ENCODE data around the gene NAAA.
"Not testable (repeated sequence)": the region's sequence is repeated elsewhere in the genome, so short reads cannot be mapped to it uniquely, and the experiment has no call there.

The NAAA gene

GRCh38 chr4:75916091-75916661, 24.6 kb downstream of the NAAA start:
- no peak for DNase-seq

DNA sequence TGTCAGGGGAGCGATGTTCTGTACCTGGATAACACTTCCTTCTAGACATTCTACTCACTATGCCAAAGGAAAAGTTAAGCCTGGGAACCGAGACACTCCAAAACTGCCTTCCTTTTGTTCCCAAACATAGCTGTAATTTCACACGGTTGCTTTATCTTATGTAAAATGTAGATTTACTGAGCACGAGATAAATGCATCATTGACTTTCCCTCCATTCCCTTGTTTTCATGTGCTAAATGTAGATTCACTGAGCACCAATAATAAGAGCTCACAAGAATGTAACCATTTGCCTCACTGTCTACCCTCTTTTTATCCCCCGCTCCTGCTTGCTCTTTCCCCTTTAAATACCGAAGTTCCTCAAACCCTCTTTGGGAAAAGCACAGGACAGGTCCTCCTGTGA, 27.8 kb downstream of the NAAA start:
- DNase-seq: no peak

DNA sequence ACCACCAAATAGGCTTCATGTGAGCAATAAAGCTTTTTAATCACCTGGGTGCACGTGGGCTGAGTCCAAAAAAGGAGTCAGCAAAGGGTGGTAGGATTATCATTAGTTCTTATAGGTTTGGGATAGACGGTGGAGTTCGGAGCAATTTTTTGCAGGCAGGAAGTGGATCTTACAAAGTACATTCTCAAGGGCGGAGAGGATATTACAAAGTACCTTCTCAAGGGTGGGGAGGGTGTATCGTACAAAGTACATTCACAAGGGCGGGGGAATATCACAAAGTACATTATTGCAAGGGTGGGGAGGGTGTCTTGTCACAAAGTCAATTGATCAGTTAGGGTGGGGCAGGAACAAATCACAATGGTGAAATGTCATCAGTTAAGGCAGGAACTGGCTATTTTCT, 30.0 kb downstream of the NAAA start:
- DNase-seq: not testable (repeated sequence)

GRCh38 chr4:75909405-75909804, 31.4 kb downstream of the NAAA start:
- no peak for DNase-seq

DNA sequence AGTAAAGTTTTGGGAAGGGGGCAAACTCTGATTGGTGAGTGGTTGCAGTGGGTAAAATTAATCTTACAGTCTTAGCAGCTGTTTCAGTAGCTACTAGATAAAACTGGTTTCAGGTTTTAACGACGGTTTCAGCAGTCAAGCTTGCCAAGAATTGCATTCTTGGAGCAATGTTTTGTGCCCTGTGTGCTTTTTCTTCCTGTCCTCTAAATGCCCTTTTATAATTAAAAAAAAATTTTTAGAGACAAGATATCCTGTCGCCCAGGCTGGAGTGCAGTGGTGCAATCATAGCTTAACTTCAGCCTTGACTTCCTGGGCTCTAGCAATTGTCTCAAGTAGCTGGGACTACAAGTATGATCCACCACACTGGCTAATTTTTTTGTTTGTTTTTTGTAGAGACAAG, 32.3 kb downstream of the NAAA start:
- no peak for DNase-seq

- DNase-seq: no peak
Observed at GRCh38 chr4:75907966-75908365, 32.8 kb downstream of the NAAA start.

DNA sequence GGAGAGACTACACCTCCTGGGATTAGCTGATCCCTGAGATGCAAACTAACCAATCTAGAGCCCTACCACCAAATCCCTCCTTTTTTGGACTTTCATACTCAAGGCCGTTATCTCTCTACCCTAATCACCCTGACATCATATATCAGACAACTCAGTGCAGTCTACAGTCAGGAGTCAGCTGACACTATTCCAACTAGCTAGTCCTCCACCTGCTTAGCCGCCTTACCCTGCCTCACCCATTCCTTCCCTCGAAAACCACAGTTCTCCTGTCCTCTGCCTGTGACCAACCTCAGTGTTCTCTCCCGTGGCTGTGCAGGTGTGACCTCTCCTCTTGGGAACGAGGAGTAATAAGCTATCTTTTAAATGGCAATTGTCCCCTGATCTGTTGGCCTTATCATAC, 36.7 kb downstream of the NAAA start:
- DNase-seq: no peak

DNA sequence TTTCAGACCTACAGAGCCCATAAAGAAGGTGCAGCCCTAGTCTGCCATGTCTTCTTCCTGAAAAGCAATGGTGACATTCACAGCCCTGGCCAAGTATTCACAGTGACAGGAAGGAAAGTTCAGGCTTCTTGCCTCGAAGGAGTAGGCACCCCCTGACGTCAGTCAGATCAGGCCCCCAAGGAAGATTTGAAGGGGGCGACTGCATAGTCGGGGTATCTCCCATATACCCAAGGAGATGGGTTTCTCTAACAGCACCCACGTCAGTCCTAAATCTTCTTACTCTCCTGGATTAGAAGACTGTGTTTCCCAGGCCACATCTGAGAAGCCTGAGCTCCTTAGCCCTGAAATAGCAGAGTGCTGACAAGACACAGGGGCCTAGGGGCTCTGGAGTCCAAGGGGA, 38.5 kb downstream of the NAAA start, which contains the start of gene PPEF2:
TSS of gene PPEF2 (minus strand) at position 101 of the 400 bp plus-strand sequence. CDS start 6,127 bp downstream, outside the sequence.
- no peak for DNase-seq

GRCh38 chr4:75898536-75898935, 42.3 kb downstream of the NAAA start:
- no peak for DNase-seq

- no peak for DNase-seq
Observed at GRCh38 chr4:75895744-75896314, 45.0 kb downstream of the NAAA start.

DNA sequence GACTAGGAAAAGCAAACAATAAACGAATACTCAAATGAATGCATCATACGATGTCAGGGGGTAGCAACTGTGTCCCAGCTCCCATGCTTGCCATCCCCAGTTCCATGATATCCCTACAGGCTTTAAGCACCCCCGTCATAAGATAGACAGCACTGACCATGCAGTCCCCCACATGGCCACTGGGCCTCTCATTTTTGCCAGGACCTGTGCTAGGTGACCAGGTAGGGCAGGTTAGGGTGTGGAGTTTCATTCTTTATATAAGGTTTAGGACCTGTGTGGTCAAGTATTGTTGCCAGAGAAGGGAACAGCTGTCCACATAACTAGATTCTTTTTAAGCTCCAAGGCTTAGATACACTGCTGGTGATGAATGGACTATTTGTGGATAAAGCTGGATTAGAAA, 48.3 kb downstream of the NAAA start:
- no peak for DNase-seq

DNA sequence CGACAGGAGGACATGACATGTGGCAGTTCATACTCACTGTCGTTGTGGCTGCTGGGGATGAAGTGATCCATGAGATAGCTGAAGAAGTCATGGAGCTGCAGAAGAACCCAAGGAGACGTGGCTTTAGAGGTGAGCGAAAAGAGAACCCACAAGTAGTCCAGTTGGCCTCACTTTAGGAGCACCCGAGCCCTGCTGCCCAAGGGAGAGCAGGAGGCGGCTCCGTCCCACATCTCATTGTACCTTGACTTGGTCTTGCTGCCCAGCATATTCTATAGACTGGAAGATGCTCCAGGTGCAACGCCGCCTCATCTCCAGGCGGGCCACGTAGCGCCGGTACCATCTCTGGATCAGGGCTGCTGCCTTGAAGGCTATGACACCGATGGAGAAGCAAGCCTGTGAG, 49.2 kb downstream of the NAAA start:
- DNase-seq: no peak

GRCh38 chr4:75889537-75890199, 51.1 kb downstream of the NAAA start:
- DNase-seq: no peak

GRCh38 chr4:75886104-75886503, 54.7 kb downstream of the NAAA start:
- no peak for DNase-seq

GRCh38 chr4:75881476-75881875, 59.3 kb downstream of the NAAA start:
- DNase-seq: no peak

DNA sequence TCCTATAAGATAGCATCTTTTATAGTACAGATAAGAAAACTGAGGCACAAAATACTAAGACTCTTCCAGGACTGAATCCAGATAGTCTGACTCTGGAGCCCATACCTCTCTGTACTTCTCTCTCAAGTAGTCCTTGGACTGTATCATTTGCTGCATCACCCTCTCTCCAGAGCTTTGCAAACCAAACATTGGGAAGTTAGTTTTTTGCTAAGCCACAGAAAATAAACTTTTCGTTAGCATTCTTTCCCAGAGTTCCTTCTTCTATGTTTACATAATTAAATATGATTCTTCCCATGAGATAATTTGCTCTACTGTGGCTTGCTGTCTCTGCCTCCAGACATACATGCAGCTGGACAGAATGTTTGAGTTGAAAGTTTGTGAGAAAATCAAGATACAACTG, 60.5 kb downstream of the NAAA start:
- no peak for DNase-seq

DNA sequence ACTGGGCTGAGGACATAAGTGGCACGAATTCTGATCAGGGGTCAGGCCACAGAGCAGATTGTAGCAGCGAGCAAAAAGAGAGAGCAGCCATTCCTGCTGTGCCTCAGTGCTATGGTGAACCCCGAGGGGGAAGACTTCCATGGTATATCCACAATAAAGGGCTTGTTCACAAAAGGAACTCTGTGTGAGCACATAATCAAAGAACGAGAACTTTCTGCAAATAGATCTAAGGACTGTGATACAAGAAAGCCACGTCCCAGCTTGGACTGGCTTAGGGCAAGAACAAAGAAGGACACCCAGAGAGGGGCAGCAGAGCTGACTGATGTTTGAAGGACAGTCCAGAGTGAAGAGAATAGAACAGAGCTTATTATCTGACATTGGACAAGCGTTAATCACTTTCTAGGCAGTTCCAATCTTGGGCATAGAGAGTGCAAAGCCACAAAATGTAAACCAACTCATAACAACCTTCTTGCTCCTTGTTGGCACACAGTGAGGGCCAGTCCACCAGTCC, 62.5 kb downstream of the NAAA start:
- DNase-seq: no peak

DNA sequence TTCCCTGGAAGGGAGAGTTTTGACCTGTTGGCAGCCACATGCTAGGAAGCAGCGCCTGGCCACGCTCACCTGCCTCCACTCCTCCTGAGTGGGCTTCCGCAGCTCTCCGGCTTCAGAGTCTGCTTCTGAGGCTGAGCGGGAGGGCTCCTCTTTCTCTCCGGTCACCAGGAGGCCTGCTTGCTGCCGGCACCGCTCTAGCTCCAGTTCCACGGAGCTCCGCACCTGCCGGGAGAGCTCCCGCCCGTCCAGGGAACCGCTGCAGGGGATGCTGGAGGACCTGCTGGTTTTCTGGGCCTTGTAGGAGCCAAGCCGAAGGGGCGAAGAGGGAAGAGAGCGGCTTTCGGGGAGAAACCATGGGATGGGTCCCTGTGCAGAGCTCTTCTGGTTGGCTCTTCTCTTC, 64.6 kb downstream of the NAAA start:
- DNase-seq: no peak

- DNase-seq: no peak
Observed at GRCh38 chr4:75869100-75869499, 71.7 kb downstream of the NAAA start.

DNA sequence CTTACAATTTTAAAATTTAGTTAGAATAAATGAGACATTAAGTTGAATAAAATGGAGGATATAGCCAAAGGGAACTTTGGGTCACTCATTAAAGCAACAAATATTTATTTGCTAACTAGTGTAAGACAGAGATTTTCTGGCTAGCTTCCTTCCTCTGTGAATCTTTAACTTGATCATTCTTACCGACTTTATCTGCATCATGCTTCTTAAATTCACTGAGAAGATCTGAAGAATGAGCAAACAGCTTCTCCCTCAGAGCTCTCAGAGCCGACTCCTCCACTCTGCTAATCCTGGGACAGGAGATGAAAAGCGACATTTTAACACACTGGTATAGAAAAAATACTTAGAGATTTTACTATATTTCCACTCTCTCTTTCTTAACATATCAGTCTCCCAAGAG, 73.7 kb downstream of the NAAA start:
- no peak for DNase-seq

Data from right hindlimb (tissue), 1 donor.